Panc1 (cell line): ENCODE measurements around the gene ARFGAP2. TPM values are rescaled to one million over a fixed set of nuclear protein-coding genes. Genes with fewer than 3 reads are reported as not detected.

ENCODE experiments used
- ATAC-seq: fragments of 200-7000 bp; cut with Tn5 transposase; 2 replicates; pipeline ENCODE4 v1.9.1; 2020; ENCODE audit warnings: mild to moderate bottlenecking, moderate library complexity
- BruUV-seq: library from RNA; stranded (reverse); fragments of 400-500 nt; replicated peaks from 2 replicates; lab custom pipeline; 2021; lab: Mats Ljungman, UMichigan
- CTCF ChIA-PET: fragments of 300-600 bp; sonication (Branson Sonifier 250); formaldehyde crosslinking; loops from one replicate; lab custom pipeline; 2022; ENCODE audit warnings: antibody characterized with exemption; lab: Charles Lee
- POLR2A ChIA-PET: fragments of 300-600 bp; sonication (Branson Sonifier 250); formaldehyde crosslinking; loops from one replicate; lab custom pipeline; 2022; ENCODE audit warnings: antibody characterized with exemption; lab: Charles Lee
- DNase-seq: peaks from one replicate; pipeline ENCODE4 v3.0.0-alpha.2; 2010; ENCODE audit warnings: low read depth, low spot score
- H3K27ac ChIP-seq: 2 replicates; pipeline ENCODE4 v1.5.1; 2011; ENCODE audit warnings: mild to moderate bottlenecking, low read length, inconsistent platforms
- H3K27me3 ChIP-seq: fragments of 200-500 bp; sonication (Bioruptor generic); 2 replicates; pipeline ENCODE4 v1.6.0; 2014; ENCODE audit warnings: low read length, inconsistent platforms; ENCODE audit not compliant: control insufficient read depth, insufficient read depth
- H3K36me3 ChIP-seq: fragments of 200-500 bp; sonication (Bioruptor generic); 2 replicates; pipeline ENCODE4 v1.5.1; 2014; ENCODE audit warnings: inconsistent platforms, mild to moderate bottlenecking, low read length, moderate library complexity; ENCODE audit not compliant: control insufficient read depth, insufficient read depth
- H3K4me1 ChIP-seq: 2 replicates; pipeline ENCODE4 v1.5.1; 2011; ENCODE audit warnings: inconsistent platforms, mild to moderate bottlenecking, low read length, moderate library complexity; ENCODE audit not compliant: control insufficient read depth, insufficient read depth
- H3K4me3 ChIP-seq, 2 experiments: 2 replicates each; pipeline ENCODE4 v1.5.1; 2011 to 2012; ENCODE audit warnings: low read depth in 2 of 2, low read length in 2 of 2, mild to moderate bottlenecking in 2 of 2, inconsistent platforms in 1 of 2, moderate library complexity in 1 of 2
- H3K9me3 ChIP-seq: fragments of 200-500 bp; sonication (Bioruptor generic); 2 replicates; pipeline ENCODE4 v1.5.1; 2014; ENCODE audit warnings: low read depth, mild to moderate bottlenecking, inconsistent platforms, low read length, moderate library complexity; ENCODE audit not compliant: control insufficient read depth, insufficient read depth
- CTCF ChIP-seq: fragments of 450-650 bp; IDR thresholded peaks from 2 replicates; pipeline ENCODE4 v1.5.1; 2017; ENCODE audit warnings: mild to moderate bottlenecking
- POLR2AphosphoS5 ChIP-seq: IDR thresholded peaks from 2 replicates; pipeline ENCODE4 v1.6.1; 2012; ENCODE audit warnings: mild to moderate bottlenecking, low read depth, low read length, moderate library complexity
- REST ChIP-seq, 2 experiments: IDR thresholded peaks; 2 replicates each; pipeline ENCODE4 v1.6.1; 2011 to 2012; ENCODE audit warnings: low read depth in 2 of 2, control low read depth in 1 of 2, low read length in 1 of 2, mild to moderate bottlenecking in 1 of 2, moderate library complexity in 1 of 2; ENCODE audit not compliant: insufficient read depth in 1 of 2
- SIN3A ChIP-seq: IDR thresholded peaks from 2 replicates; pipeline ENCODE4 v1.6.1; 2012; ENCODE audit warnings: low read depth, mild to moderate bottlenecking, low read length, moderate library complexity, borderline replicate concordance; ENCODE audit not compliant: insufficient read depth
- TCF7L2 ChIP-seq: IDR thresholded peaks from 2 replicates; pipeline ENCODE4 v1.6.1; 2011; ENCODE audit warnings: mild to moderate bottlenecking, low read depth, low read length, inconsistent platforms
- in situ Hi-C: cut with HindIII; loops from 2 replicates; pipeline ENCODE4 v1.10.0; 2016; ENCODE audit warnings: low sequenced_read_pairs, low pct_unique_long_range_greater_than_20kb
- intact Hi-C: fragments of 100-400 bp; cut with micrococcal nuclease; formaldehyde crosslinking; loops from one replicate; pipeline ENCODE4 v1.10.0; 2022; ENCODE audit not compliant: unreplicated experiment
- total RNA-seq: library from RNA; stranded (reverse); gene quantifications from one replicate; pipeline ENCODE4 v1.2.1, GENCODE V29; 2021; ENCODE audit not compliant: unreplicated experiment

Gene ARFGAP2
- total RNA-seq, 1 experiment from 2014 or later: 61.4 TPM

- POLR2A ChIA-PET: no interaction called here
Measured at GRCh38 chr11:47127213-47127612, 49.5 kb downstream of the ARFGAP2 start.

GRCh38 chr11:47125083-47125482 lies 51.6 kb downstream of the ARFGAP2 start:
- ChIA-PET POLR2A (no interaction called here), CTCF (no interaction called here)
- H3K27me3 ChIP-seq: no peaks in the 10 kb centered on the region
- H3K36me3 ChIP-seq: no peaks in the 10 kb centered on the region
- H3K4me3 ChIP-seq: no peak overlapping the region
- no peak overlapping the region for H3K27ac ChIP-seq
- BruUV-seq: no TSS peak
- DNase-seq (no peak), ATAC-seq (no peak)
- no peaks in the 10 kb centered on the region for H3K9me3 ChIP-seq
- TF ChIP-seq REST (IDR thresholded peaks at IDR 0.05; ENCODE audit: insufficient read depth in 1 of 2, low read depth in 2 of 2, low read length in 1 of 2) (no peak), TCF7L2 (no peak), POLR2AphosphoS5 (no peak), SIN3A (no peak), CTCF (no peak)
- H3K4me1 ChIP-seq: no peaks in the 10 kb centered on the region
- in situ Hi-C loops (no loop called here), intact Hi-C loops (no loop called here)

More at GRCh38 chr11:47127213-47127612, 49.5 kb downstream of the ARFGAP2 start:
- Histone ChIP-seq H3K27me3 (no peaks in the 10 kb centered on the region), H3K4me3 (no peak overlapping the region), H3K9me3 (no peaks in the 10 kb centered on the region), H3K4me1 (no peaks in the 10 kb centered on the region), H3K27ac (no peak overlapping the region), H3K36me3 (no peaks in the 10 kb centered on the region)
- intact Hi-C loops: no loop called here
- BruUV-seq: no TSS peak
- CTCF ChIA-PET: no interaction called here
- ATAC-seq: no peak
- DNase-seq: no peak
- in situ Hi-C loops: no loop called here
- TF ChIP-seq POLR2AphosphoS5: no peak
- no peak for TF ChIP-seq CTCF
- no peak for TF ChIP-seq TCF7L2
- TF ChIP-seq REST (IDR thresholded peaks at IDR 0.05; ENCODE audit: insufficient read depth in 1 of 2, low read depth in 2 of 2, low read length in 1 of 2): no peak
- no peak for TF ChIP-seq SIN3A
